Calu3 (cell line): Measurements from ENCODE around the gene PPM1H. TPM values are rescaled to one million over a fixed set of nuclear protein-coding genes. Genes with fewer than 3 reads are reported as not detected.

ENCODE experiments used
- BruUV-seq: library from RNA; stranded (reverse); fragments of 400-500 nt; replicated peaks from 2 replicates; lab custom pipeline; 2021; lab: Mats Ljungman, UMichigan
- CTCF ChIA-PET: fragments of 300-600 bp; sonication (Branson Sonifier 250); formaldehyde crosslinking; loops from one replicate; lab custom pipeline; 2022; ENCODE audit warnings: antibody characterized with exemption; lab: Charles Lee
- DNase-seq: peaks from one replicate; pipeline ENCODE4 v3.0.0; 2022
- H3K27ac Mint-ChIP-seq: one replicate; pipeline ENCODE4 v1.8.0; 2022; ENCODE audit warnings: mixed read lengths; ENCODE audit not compliant: unreplicated experiment
- H3K27me3 Mint-ChIP-seq: one replicate; pipeline ENCODE4 v1.8.0; 2022; ENCODE audit warnings: mixed read lengths; ENCODE audit not compliant: unreplicated experiment
- H3K36me3 Mint-ChIP-seq: one replicate; pipeline ENCODE4 v1.8.0; 2022; ENCODE audit warnings: mild to moderate bottlenecking, moderate library complexity, mixed read lengths; ENCODE audit not compliant: insufficient read depth, unreplicated experiment
- H3K4me1 Mint-ChIP-seq: one replicate; pipeline ENCODE4 v1.8.0; 2022; ENCODE audit warnings: mild to moderate bottlenecking, low read depth, mixed read lengths; ENCODE audit not compliant: unreplicated experiment
- H3K4me3 Mint-ChIP-seq: one replicate; pipeline ENCODE4 v1.8.0; 2022; ENCODE audit warnings: mild to moderate bottlenecking, low read depth, moderate library complexity, mixed read lengths; ENCODE audit not compliant: unreplicated experiment
- H3K9me3 Mint-ChIP-seq: one replicate; pipeline ENCODE4 v1.8.0; 2022; ENCODE audit warnings: low read depth, mixed read lengths; ENCODE audit not compliant: unreplicated experiment
- intact Hi-C: fragments of 100-400 bp; cut with micrococcal nuclease; formaldehyde crosslinking; loops from one replicate; pipeline ENCODE4 v1.10.0; 2022; ENCODE audit not compliant: unreplicated experiment
- total RNA-seq: library from RNA; stranded (reverse); gene quantifications from 2 replicates; pipeline ENCODE4 v1.2.3, GENCODE V29; 2022
- TF ChIP-seq, protein P1 (sequence below): fragments of 200-600 bp; IDR thresholded peaks from one replicate; pipeline ENCODE4 v1.8.0; 2022; ENCODE audit warnings: antibody characterized with exemption; ENCODE audit not compliant: unreplicated experiment

The PPM1H gene
- total RNA-seq, 1 experiment from 2014 or later, result 36.7 TPM

DNA sequence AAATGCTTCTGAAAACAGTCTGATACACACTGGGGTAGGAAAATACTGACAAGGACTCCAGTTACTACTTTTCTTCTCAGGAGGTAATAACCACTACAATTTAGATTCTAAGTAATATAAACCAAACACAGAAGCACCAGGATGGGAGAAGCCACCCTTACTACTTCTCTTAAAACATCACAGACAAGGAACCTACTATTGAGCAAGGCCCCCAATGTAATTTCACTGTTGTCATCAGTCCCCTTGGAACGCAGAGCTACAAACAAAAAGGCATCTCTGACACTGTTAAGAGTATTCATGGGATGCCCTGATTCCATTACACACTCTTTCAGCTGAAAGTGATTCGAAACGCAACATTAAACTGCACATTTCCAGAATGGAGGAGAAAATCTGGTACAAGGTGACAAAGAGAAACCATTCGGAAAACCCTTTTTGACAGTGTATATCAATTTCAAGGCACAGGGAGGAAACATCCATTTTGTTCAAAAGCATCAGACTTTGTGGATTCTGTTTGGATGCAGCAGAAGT lies 185.9 kb downstream of the PPM1H start:
- Mint-ChIP-seq H3K4me1 (peaks cover 37% of the 10 kb centered on the region), H3K9me3 (no peaks in the 10 kb centered on the region), H3K27me3 (no peaks in the 10 kb centered on the region), H3K36me3 (no peaks in the 10 kb centered on the region), H3K27ac (peak overlapping the region; percentile 39), H3K4me3 (no peak overlapping the region)
- no peak for DNase-seq
- BruUV-seq, result no TSS peak
- TF ChIP-seq, protein P1, sequence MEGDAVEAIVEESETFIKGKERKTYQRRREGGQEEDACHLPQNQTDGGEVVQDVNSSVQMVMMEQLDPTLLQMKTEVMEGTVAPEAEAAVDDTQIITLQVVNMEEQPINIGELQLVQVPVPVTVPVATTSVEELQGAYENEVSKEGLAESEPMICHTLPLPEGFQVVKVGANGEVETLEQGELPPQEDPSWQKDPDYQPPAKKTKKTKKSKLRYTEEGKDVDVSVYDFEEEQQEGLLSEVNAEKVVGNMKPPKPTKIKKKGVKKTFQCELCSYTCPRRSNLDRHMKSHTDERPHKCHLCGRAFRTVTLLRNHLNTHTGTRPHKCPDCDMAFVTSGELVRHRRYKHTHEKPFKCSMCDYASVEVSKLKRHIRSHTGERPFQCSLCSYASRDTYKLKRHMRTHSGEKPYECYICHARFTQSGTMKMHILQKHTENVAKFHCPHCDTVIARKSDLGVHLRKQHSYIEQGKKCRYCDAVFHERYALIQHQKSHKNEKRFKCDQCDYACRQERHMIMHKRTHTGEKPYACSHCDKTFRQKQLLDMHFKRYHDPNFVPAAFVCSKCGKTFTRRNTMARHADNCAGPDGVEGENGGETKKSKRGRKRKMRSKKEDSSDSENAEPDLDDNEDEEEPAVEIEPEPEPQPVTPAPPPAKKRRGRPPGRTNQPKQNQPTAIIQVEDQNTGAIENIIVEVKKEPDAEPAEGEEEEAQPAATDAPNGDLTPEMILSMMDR, result no peak
- CTCF ChIA-PET, result no interaction called here
- intact Hi-C loops, result no loop called here

DNA sequence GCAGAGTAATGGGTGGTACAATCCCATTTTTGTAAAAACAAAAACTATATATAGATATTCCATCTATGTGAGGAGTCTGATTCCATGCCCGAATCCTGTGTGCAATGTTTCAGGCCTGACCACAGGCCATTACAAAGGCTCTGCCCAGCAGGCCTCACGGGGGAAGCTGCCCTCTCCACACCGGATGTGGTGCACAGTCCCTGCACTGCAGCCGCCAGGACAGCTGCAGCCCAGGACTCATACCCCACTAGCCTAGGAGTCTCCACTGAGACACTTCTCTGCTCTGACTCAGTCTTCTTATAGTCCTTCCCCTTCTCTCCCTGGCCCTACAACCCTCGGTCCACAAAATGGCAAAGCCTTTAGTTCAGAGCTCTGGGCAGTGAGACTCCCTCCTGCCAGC lies 190.4 kb downstream of the PPM1H start:
- H3K9me3 Mint-ChIP-seq, result no peaks in the 10 kb centered on the region
- TF ChIP-seq, protein P1, result no peak
- CTCF ChIA-PET, result interaction anchor here (0.7 kb wide), 1 partner anchor 496 kb away, joined by 3 read pairs; no protein-coding TSS in a partner anchor
- no peaks in the 10 kb centered on the region for H3K36me3 Mint-ChIP-seq
- H3K4me3 Mint-ChIP-seq, result no peak overlapping the region
- H3K27ac Mint-ChIP-seq, result no peak overlapping the region
- H3K4me1 Mint-ChIP-seq, result peaks cover 30% of the 10 kb centered on the region
- no peaks in the 10 kb centered on the region for H3K27me3 Mint-ChIP-seq
- DNase-seq, result no peak
- intact Hi-C loops, result no loop called here
- no TSS peak for BruUV-seq

DNA sequence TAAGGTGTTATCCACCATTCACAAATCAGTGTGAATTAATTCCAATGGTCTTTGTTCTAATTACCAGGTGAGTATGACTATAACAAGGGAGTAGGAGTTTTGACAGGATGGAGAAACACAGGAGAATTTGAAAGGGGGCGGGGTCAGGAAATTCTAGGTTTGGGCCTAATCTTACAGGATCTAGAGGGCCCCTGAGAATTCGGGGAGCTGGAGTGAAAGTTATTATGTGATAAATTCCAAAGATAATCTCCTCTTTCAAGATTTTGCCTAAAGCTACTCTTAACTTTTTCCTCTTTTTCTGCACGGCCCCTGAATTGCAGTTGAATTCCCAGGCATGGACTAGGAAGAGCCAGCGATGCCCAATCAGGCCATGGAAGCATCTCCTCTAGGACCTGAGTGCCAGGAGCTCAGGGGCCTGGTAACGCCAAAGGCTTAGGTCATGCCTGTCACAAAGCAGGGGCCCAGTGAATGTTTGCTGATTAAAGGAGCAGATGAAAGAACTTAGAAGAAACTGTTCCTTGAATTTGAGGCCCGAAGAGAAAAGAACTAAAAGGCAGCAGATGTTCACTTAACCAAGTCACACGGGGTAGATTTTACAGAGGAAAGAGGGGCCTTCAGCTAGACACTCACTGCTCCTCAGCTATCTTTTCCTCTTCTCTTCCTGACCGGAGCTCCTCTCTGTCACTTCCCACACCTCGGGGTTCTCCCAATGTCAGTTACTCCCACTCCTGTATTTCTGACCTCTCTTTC lies 195.5 kb downstream of the PPM1H start:
- Mint-ChIP-seq H3K27me3 (no peaks in the 10 kb centered on the region), H3K4me1 (peaks cover 37% of the 10 kb centered on the region), H3K27ac (peak overlapping the region; percentile 3), H3K4me3 (no peak overlapping the region), H3K9me3 (no peaks in the 10 kb centered on the region), H3K36me3 (peaks cover 5% of the 10 kb centered on the region)
- DNase-seq, result no peak
- TF ChIP-seq, protein P1, result no peak
- intact Hi-C loops, result no loop called here
- no TSS peak for BruUV-seq
- CTCF ChIA-PET, result no interaction called here

DNA sequence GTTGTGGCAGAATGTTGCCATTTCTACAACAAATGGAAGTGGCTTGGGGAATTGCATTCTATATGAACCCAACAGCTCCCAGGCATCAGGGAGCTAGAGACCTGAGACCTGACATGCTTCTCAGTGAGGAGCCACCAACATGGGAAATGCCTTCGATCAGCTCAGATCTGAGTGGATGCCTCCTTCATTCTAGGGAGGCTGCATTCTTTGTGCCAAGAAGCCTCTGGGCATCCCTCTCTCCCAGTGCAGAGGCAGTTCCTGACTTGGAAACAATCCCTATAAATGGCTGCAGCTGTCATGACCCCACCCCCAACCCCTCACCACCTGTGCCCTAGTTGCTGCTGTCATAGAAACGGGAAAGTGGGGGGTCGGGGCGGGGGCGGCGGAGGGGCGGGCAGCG lies 196.3 kb downstream of the PPM1H start:
- no peak overlapping the region for H3K4me3 Mint-ChIP-seq
- peaks cover 5% of the 10 kb centered on the region for H3K36me3 Mint-ChIP-seq
- peaks cover 39% of the 10 kb centered on the region for H3K4me1 Mint-ChIP-seq
- no peak overlapping the region for H3K27ac Mint-ChIP-seq
- CTCF ChIA-PET, result interaction anchor here (1.1 kb wide), 1 partner anchor 65 kb away, joined by 3 read pairs; no protein-coding TSS in a partner anchor
- no peaks in the 10 kb centered on the region for H3K9me3 Mint-ChIP-seq
- H3K27me3 Mint-ChIP-seq, result no peaks in the 10 kb centered on the region
- no TSS peak for BruUV-seq
- DNase-seq, result no peak
- TF ChIP-seq, protein P1, result no peak
- intact Hi-C loops, result no loop called here
